Epidermal melanocyte (primary cell): Measurements from ENCODE around the gene EP400.
A peak's percentile ranks its signal among the peaks of the same experiment; 100 is the strongest.

Experiments used
- DNase-seq: peaks from one replicate; pipeline ENCODE4 v3.0.0; 2011; ENCODE audit warnings: low spot score; ENCODE audit not compliant: insufficient read length

Gene EP400

DNA sequence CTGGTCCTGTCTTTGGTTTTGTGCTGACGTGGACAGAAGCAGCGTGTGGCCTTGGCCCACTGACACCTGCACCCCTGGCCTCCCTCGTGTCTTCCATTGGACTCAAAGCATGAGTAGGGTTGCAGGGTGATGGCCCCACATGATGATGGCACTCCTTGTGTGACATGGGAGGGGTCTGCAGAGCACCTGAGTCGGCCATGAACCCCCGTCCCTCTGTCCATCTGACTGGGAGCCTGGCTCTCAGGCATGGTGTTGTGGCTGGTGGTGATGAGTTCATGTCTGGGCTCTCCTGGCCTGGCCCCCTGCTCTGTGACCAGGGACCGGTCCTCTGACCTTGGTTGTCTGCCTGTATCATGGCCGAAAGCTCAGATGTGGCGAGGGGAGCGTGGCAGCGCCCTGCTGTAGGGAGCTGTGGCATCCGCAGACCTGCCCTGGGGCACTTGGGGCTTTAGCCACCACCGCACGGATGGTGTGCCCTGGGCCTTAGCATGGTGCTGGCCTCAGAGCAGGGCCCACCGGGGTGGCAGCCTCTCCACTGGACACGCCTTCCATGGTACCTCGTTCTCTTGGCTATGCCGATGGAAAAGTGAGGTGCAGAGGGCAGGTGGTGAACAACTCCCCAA is 38.6 kb upstream of the EP400 start:
- DNase-seq, result no peak

- DNase-seq, result no peak
Measured at GRCh38 chr12:131911851-131912477, 37.8 kb upstream of the EP400 start.

DNA sequence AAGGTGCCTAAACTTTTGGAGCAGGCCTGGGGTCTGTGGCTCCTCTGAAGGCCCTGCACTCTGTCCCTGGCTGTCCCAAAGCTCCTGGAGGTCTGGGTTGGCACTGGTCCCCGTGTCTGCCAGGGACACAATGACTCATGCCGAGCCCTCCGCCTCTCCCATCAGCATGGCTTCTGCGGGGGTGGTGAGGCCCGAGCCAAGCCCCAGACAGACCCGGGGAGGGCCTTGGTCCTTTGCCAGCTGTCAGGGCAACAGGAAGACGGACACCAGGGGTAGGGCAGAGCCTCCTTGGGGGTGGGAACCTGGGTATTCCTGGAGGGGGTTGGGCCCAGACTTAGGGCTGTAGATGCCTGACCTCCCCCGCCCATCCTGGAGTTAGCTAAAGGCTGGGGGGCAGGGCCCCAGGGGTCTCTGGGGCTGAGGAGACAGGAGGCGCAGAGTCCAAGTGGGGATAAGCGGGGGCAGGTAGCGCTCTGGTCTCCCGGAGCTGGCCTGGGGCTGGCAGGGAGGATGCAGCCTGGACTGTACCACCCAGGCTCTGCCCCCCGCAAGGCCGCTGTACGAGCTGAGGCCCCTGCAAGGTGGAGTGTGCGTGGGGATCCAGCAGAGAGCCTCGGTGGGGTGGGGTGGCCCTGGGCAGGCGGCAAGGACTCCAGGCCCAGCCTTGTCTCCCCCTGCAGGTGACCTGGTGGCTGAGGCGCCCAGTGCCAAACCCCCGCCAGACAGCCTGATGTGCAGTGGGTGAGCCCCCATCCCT is 37.0 kb upstream of the EP400 start:
- DNase-seq, result peak; percentile 90

GRCh38 chr12:131913666-131914065 is 36.1 kb upstream of the EP400 start:
- DNase-seq, result no peak

- DNase-seq, result no peak
Measured at GRCh38 chr12:131914179-131914702, 35.5 kb upstream of the EP400 start.

DNA sequence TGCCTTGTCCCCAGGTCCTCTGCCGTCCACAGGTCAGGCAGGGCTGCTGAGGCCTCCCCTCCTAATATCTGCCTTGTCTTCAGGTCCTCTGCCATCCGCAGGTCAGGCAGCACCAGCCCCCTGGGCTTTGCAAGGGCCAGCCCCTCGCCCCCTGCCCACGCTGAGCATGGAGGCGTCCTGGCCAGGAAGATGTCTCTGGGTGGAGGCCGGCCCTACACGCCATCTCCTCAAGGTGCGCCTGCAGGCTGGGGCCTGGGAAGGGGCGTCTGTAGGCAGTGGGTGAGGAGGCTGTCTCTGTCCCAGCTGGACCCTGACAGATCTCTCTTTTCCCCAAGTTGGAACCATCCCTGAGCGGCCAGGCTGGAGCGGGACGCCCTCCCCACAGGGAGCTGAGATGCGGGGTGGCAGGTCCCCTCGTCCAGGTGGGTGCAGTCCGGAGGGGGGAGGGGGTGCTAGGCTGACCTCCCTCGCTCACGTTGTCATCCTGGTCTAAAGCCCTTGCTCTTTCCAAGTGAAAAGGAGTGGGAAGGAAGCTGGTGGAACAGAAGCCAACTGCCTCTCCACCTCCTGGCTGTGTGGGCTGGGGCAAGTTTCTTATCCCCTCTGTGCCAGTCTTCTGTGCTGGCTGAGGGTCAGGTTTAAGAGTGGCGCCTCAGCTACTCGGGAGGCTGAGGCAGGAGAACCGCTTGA is 34.6 kb upstream of the EP400 start:
- DNase-seq, result no peak

DNA sequence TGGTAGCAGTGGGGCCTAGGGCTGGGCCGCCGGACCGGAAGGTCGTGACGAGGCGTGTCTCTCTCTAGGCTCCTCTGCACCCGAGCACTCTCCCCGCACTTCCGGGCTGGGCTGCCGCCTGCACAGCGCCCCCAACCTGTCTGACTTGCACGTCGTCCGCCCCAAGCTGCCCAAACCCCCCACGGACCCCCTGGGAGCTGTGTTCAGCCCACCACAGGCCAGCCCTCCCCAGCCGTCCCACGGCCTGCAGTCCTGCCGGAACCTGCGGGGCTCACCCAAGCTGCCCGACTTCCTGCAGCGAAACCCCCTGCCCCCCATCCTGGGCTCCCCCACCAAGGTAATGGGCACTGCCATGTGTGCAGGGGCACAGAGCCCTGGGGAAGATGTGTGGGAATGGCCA is 33.9 kb upstream of the EP400 start:
- DNase-seq, result no peak

- DNase-seq, result no peak
Measured at GRCh38 chr12:131916306-131917138, 33.2 kb upstream of the EP400 start.

- peak; percentile 15 for DNase-seq
Measured at GRCh38 chr12:131917139-131917710, 32.5 kb upstream of the EP400 start.

DNA sequence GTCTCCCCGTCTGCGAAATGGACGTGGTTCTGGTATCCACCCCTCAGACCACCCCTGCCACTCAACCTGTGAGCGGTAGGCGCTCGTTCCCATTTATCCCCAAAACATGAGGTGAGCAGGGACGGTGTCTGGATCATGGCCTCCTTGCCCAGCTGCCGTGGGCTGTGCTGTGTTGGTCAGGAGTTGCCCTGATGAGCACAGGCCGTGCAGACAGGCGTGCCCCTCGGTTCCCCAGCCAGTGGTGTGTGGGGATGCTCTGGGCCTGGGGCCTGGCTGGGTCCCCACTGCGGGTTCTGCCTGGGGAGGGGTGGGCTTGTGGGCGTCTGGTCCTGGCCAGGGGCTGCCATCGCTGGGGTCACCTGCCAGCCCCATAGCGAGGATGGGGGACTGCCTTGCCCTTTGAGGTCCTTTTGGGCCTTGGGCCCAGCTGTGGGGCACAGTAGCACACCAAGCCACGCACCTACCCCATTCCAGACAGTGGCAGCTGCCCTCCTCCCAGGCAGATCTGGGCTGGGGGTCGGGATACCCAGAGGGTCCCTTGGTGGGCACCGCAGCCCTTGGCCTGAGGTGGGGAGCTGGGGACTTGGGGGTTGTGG is 31.9 kb upstream of the EP400 start:
- DNase-seq, result no peak

DNA sequence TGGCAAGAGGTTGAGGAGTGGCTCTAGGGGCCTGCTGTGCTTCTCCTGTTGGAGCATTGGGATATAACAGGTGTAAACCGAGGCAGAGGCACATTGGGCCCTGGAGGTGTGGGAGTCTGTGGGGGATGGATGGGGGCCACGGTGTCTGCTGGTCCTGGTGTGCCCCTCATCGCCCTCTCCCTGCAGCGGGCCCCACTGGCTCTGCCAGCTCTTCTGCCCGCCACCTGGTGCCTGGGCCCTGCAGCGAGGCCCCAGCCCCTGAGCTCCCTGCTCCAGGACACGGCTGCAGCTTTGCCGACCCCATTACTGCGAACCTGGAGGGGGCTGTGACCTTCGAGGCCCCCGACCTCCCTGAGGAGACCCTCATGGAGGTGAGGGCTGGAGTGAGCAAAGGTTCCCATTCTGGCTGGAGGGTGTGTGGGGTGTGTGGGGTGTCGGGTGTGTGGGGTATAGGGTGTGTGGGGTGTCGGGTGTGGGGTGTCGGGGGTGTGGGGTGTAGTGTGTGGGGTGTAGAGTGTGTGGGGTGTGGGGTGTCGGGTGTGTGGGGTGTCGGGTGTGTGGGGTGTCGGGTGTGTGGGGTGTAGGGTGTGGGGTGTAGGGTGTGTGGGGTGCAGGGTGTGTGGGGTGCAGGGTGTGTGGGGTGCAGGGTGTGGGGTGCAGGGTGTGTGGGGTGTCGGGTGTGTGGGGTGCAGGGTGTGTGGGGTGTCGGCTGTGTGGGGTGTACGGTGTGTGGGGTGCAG is 31.3 kb upstream of the EP400 start:
- DNase-seq, result no peak

DNA sequence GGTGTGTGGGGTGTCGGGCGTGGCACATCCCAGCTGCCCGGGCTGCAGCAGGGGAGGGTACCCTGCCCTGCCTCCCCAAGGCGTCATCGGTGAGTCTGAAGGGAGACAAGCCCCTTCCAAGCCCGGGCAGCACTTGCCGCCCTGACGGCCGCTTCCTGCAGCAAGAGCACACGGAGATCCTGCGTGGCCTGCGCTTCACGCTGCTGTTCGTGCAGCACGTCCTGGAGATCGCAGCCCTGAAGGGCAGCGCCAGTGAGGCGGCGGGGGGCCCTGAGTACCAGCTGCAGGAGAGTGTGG is 30.7 kb upstream of the EP400 start:
- no peak for DNase-seq

DNA sequence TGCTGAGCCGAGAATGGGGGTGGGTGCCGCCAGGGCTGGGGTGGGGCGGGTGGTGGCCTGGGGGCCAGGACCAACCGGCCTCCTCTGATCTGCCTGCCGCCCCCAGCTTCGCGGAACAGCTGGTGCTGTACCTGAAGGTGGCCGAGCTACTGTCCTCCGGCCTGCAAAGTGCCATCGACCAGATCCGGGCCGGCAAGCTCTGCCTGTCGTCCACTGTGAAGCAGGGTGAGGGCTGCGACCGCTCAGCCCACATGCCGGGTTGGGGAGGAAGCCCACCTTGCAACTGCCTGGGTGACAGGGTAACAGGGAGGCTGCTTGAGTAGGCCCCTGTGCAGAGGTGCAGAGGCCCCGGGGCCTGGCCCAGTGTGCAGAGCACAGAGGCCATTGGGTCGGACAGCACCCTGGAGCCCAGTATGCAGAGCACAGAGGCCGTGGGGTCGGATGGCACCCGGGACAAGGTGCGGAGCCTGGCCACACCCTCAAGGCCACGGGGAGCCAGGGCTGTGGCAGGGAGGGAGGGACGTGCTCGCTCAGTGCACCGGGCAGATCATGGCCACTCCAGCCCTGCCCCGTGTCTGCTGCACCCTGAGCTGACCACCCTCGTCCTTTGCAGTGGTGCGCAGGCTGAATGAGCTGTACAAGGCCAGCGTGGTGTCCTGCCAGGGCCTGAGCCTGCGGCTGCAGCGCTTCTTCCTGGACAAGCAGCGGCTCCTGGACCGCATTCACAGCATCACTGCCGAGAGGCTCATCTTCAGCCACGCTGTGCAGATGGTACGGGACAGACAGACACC is 30.2 kb upstream of the EP400 start:
- DNase-seq, result no peak

- DNase-seq, result no peak
Measured at GRCh38 chr12:131920157-131920508, 29.6 kb upstream of the EP400 start.

- no peak for DNase-seq
Measured at GRCh38 chr12:131920902-131921840, 28.6 kb upstream of the EP400 start.

DNA sequence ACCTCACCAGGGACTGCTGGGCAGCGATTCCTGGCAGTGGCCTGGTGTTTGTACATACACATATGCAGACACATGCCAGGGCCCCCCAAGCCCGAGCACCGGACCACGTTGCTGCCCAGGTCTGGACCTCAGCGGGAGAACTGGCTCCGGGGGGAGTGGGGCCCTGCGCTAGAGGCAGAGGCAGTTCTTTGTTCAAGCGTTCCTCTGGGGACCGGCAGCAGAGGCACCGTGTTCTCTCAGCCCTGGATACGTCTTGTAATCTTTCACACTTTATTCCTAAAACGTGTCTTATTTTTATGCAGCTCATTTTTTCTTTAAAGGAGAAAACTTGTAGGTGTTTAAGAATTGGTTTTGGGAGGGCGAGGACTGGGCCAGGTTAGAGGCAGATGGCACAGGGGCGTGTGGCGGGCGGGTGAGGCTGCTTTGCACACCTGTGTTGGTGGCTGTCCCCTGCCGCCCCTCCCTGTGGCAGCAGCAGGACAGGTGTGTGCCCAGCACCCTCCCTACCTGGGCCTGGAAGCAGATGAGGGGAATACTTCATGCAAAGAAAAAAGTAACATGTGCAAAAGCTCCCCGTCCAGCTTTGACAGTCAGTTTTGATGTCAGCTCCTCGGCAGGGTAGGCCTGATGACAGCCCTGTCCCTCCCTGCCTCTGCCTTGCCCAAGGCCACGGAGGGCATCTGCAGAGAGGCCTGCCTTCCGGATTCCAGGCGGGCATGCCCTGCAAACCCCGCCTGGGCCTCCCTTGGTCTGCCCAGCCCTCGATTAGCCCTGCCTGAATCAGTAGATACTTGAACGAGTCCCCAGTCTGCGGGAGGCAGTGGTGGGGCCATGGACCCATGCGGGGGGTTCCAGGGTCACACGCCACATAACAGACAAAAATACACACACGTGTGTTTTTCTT is 27.6 kb upstream of the EP400 start:
- no peak for DNase-seq

GRCh38 chr12:131922772-131923171 is 27.0 kb upstream of the EP400 start:
- no peak for DNase-seq
